HL-60/S4 treated with retinoic acid at 250 ng/mL for 4 days and 3 days (cell line): ENCODE results near the gene SCN1A.
"Not testable (repeated sequence)": the region's sequence is repeated elsewhere in the genome, so short reads cannot be mapped to it uniquely, and the experiment has no call there.

ENCODE experiments used
- in situ Hi-C: fragments of 300-500 bp; cut with MboI; formaldehyde crosslinking; loops from 2 replicates; pipeline ENCODE4 v1.7.0; 2022; ENCODE audit warnings: low sequenced_read_pairs

Gene SCN1A

GRCh38 chr2:166135849-166136258 lies 8.0 kb upstream of the SCN1A start:
- in situ Hi-C loops: no loop called here

- in situ Hi-C loops: no loop called here
These were observed 7.5 kb upstream of the SCN1A start for GRCh38 chr2:166135152-166135848.

DNA sequence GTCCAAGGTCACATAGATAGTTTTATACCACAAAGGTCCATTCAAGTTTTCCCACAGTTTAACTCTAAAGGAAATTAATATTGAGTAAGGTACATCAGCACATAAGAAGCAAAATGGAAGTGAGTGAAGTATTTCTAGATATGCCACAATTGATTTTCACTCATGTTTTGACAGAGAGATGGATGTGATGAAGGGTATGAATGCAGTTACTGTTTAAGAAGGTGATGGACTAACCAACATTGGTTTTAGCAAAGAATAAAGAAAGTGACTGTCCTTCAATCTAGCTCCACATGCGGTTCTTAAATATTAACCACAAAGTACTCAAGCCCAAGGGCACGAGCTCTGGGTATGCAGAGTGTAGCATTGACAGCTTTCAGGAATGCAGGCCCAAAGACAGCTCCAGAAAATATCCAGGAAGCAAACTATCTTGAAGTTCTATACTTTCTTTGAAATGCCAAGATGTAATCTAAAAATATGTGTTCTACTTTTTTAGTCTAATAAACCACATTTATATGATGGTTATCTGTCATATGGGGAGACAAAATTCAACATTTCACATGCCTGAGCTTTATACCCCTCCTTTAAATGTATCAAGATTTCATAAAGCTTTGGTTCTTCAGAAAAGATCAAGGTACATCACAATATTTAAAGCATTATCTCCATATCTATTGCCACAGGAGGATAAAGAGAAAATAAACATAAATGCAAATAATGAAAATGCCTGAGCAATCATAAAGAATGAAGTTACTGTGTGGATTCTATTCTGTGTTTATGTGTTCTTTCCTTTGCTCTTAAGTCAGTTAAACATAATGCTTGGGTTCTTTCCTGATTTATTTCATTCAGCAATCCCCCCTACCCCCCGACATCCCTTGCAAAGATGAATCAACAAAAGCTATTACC lies 6.7 kb upstream of the SCN1A start:
- in situ Hi-C loops: no loop called here

DNA sequence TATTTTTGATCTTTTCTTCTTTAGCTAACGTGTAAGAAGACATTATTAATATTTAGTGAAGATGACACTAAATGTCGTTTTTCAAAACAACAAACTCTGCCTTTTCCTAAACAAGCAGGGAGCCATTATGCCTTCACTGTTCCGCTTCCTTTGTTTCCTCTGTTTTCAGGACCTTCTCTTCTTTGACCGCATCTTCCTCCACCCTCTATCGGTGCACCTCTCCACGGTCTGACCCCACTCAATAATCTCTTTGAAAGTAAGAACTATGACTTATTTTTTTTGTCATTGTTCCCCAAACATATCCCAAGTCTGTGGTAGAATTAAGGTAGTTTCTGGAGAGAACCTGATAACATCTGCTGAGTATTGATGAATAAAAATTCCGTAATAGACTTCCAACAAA lies 5.8 kb upstream of the SCN1A start:
- in situ Hi-C loops: no loop called here

DNA sequence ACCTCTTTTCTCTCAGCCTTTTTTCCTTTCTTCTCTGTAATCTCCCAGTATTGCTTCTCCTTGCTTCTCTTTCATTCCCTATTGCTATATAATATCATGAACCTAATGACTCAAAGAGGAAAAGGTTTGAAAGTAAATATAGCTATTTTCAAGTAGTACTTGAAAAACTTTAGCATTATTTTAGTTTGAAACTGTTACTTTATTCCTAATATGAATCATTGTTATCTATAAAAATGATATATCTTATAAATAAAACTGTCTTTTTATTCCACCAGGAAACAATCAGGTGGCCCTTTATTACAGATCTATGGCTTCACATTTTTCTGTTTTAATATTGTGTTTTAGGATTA lies 311 bp upstream of the SCN1A start:
- in situ Hi-C loops: no loop called here

DNA sequence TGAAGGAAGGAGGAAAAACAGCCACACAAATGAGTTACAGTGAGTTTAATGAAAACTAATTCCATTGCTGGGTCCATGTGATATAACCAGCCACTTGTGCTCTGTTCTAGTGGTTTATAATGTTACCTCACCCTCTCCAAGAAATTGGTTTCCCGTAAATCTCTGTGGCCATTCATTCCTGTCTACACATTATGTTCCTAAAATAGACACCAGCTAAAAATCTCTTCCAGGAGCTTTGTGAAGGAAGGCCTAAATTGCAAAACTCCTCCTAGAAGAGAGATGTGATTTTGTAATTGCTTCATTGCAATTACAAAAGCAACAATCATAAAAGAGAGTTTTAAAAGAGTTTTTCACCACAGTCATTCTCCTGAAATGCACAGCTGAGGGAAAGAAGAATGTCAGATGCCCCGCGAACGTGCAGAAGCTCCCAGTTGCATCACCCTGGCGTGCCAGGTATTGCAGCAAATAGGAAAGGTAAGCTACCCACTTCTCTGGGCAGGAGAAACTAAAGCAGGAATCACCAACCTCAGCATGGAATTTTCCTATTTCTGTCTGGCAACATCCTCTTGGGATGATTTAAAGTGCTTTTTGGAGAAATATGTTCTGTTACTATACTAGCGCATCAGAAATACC lies 1.7 kb downstream of the SCN1A start:
- in situ Hi-C loops: no loop called here

DNA sequence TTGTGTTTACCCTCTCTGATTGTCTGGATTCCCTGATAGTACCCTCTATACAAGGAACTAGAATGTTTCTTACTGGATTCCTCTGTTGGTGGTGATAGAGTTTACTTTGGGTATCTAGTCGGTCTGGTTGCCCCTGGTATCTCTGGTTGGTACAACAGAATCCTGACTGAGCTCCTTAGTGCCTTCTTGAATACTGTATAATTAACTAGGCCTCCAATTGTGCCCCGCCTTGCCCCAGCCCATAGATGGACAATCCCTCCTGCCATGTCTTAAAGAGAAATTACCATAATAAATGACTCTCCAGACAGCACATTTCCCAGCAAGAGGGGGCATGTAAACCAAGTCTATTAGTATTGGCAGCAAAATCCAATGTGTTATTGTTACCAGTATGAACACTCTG lies 2.3 kb downstream of the SCN1A start:
- in situ Hi-C loops: no loop called here

DNA sequence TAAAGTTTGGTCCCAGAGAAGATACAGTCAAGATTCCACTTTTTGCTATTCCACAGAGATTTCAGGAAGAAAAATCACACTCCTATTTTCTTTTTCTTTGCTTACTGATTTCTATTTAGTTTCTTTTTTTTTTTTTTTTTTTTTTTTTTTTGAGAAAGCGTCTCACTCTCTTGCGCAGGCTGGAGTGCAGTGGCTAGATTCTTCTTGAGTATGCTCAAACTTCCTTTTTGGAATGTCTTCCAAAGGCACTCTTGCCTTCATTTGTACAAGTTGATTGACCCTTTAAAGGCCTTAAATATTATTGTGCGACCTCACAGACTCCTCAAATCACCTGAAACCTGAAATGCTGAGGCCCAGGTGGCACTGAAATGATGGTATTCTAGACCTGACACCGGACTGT lies 9.6 kb downstream of the SCN1A start:
- in situ Hi-C loops: no loop called here

GRCh38 chr2:166117491-166117890 lies 10.3 kb downstream of the SCN1A start:
- in situ Hi-C loops: no loop called here

DNA sequence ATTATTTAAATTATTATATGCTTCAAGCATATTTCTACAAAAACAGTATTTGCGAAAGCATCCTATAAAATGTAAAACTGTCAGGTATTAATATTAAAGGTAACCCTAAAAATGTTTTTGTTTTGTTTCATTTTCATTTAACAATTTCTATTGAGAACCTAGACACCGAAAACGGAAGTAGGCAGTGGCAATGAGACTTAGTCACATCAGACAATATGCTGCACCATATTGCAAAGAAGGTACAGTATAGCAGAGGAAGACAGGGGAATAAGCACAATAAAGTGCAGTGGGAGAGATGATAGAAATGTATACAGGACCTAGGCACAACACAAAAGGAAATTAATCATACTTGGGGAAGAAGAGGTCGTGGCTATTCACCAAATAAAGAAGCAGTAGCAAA lies 12.2 kb downstream of the SCN1A start:
- in situ Hi-C loops: no loop called here

DNA sequence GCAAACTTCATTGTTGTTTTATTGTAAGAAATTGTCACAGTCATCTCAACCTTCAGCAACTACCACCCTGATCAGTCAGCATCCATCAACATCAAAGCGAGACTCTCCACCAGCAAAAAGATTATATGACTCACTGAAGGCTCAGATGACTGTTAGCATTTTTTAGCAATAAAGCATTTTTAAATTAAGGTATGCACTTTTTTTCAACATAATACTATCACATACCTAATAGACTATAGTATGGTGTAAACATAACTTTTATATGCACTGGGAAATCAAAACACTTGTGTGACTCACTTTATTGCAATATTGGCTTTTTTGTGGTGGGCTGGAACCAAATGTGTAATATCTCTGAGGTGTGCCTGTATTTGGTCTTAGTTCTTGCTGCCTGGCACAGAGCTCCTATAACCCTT lies 15.6 kb downstream of the SCN1A start:
- in situ Hi-C loops: no loop called here

GRCh38 chr2:166106431-166107015 lies 21.3 kb downstream of the SCN1A start:
- in situ Hi-C loops: no loop called here

- in situ Hi-C loops: no loop called here
These were observed 23.0 kb downstream of the SCN1A start for GRCh38 chr2:166104773-166105172.

DNA sequence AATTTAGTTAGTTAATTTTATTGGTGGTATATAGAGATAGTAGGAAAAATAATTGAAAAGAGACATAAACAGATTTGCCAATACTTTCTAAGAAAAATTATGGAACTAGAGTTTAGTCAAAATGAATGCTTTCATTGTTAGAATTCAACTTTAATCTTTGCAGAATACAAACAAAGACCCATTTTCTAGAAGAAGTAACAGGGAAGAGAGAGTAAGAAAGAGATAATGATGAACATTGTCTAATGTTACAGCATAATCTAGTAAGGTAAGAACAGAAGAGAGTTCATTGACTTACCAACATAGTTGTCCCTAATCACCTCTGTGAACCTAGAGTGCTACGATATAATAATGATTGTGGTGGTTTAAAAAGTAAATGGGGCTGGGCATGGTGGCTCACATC lies 23.7 kb downstream of the SCN1A start:
- in situ Hi-C loops: no loop called here

DNA sequence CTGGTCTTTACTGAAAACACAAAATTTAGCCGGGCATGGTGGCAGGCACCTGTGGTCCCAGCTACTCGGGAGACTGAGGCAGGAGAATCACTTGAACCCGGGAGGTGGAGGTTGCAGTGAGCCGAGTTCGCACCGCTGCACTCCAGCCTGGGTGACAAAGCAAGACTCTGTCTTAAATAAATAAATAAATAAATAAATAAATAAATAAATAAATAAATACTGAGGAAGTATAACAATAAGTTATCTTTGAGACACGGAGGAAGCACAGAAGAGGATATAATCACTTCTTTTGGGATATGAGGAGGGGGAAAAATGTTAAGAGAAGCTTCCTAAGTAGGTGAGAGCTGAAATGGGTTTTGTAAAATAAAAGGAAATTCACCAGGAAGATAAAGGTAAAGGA lies 24.5 kb downstream of the SCN1A start:
- in situ Hi-C loops: not testable (repeated sequence)

DNA sequence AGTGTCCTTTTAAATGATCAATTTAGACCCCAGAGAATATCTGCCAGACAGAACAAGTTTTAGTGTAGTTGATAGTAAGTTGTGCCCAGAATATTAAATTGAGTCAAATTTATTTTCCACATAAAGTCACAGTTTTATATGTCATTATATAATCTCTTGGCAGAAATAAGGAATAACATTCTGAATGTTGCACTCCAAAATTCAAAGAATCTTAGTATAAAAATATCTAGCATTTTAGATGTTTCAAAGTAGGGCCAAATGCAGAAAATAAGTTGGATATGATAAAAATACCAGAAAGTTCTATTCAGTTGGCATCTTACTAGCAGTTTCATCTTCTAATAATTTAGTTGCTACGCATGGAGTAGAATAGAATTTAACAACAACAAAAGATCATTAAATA lies 33.5 kb downstream of the SCN1A start:
- in situ Hi-C loops: no loop called here

DNA sequence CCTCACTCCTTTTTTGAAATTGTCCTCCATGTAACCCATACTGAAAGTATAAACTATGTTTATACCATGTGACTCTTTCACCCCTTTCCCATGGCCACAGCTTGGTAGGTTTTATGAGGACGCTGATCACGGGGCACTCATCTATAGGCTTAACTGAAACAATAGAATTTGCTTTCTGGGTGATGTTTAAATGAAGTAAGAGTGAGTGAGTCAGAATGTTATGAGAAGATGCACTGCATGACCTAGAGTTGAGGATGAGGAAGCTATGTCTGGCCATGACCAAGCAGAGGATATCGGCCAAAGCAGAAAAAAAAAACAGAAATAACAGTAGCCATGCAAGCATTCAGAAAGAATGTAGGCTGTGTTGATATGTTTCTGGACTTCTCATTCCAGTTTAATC lies 34.9 kb downstream of the SCN1A start:
- in situ Hi-C loops: no loop called here

DNA sequence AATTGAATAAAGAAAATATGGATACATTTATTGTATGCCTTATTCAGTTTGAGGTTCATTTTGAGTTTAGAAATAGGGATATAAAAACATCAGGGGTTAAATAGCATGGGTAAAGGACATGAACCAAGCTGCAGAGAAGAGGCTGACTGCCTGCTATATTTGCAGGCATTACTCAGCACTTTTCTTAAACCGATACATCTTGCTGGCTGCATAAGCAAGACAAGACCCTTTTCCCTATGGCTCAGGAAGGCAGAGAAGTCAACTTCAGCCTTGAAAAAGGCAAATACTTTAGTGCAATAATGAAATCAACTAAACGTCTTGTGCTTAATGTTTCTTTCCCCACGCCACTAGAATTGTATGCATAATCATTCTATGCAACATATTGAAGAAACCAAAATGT lies 36.4 kb downstream of the SCN1A start:
- in situ Hi-C loops: no loop called here

DNA sequence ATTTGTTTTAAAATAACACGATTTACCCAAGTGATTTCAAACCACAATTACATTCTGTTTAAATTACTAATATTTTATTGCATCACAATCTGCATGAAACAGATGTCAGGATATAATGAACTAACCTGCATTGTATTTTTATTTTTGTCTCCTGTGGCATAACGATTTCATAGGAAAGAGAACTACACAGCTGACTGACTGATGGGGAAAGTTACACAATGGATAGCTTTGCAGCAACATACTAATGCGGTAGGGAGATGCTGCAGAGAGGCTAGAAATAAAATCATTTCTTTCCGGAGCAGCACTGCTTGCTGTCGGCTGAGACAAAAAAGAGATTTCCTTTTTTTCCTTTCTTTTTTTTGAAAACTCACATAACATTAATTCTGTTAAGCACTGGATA lies 36.9 kb downstream of the SCN1A start:
- in situ Hi-C loops: no loop called here

- in situ Hi-C loops: no loop called here
These were observed 37.5 kb downstream of the SCN1A start for GRCh38 chr2:166090346-166090745.

DNA sequence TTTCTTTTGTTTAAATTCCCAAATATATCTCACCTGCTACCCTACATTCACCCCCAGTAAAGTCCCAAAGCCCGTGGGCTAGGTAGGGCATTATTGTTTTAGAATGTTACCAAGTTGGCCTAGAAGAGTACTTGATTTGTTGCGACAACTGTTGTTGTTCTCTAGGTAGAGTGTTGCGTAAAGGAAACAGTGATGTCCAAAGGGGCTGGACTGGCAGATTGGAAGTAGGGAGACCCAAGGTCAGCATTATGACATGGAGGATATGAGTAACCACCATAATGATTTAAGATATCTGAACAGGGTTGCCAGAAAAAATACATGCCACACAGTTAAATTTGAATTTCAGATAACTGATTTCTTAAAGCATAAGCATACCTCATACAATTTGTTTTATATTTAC lies 39.2 kb downstream of the SCN1A start:
- in situ Hi-C loops: no loop called here

DNA sequence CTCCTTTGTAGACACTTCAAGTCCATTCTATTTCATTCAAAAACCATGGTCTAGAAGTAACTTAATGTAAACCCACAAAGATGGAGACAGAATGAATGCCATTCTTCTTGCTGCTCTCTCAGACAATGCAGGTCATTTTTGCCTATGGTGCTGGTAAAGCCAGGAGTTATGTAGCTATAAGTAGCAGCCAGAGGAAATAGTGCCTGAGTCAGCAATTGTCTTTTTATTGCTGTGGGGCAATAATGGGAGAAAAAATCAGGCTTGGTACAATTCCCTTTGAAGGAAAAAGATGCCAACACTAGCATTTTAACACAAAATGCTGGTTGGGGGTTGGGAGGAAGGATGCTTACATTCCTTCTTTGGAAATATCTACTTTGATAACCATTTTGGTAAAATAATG lies 43.5 kb downstream of the SCN1A start:
- in situ Hi-C loops: no loop called here
